Measurements from ENCODE around the gene EYS. TPM values are rescaled to one million over a fixed set of nuclear protein-coding genes. Genes with fewer than 3 reads are reported as not detected.

EYS gene
- polyA plus RNA-seq, 1 of the 3 experiments (the other 2 are of a cell fraction), result 0.05 TPM

DNA sequence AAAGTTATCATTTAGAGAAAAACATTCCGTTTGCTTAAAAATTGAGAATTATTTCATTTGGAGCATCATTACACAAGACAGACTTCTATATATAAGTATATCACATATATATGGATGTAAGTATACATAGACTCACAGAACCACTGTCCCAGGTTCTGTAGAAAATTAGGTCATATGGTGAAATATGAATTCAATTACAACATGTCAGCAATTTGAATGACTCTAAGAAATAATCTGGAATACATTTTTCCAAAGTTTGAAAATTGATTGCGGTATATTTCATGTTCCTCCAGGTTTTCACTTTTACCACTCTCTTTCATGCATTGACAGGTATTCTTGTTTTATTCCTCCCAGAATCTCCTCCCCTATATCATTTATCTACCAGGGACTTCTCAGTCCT lies 1179.1 kb downstream of the EYS start:
- Histone ChIP-seq H4K20me1 (ENCODE audit: insufficient read depth) (no peaks in the 10 kb centered on the region), H3K4me3 (ENCODE audit: low read depth in 2 of 2, low read length in 1 of 2) (no peak overlapping the region), H2AFZ (ENCODE audit: low read depth) (no peak overlapping the region), H3K36me3 (replicated peaks in 1 of 2; ENCODE audit: control insufficient read depth in 1 of 2, insufficient read depth in 2 of 2, low read length in 1 of 2) (no peaks in the 10 kb centered on the region), H3K27me3 (ENCODE audit: insufficient read depth) (no peaks in the 10 kb centered on the region), H3K9me3 (no peaks in the 10 kb centered on the region; the same call in 1 of the 2 replicates), H3F3A (replicated peaks; ENCODE audit: insufficient read depth) (no peaks in the 10 kb centered on the region), H3K9me2 (no peaks in the 10 kb centered on the region), H3K27ac (ENCODE audit: low read depth in 2 of 2, low read length in 1 of 2) (no peak overlapping the region), H3K9ac (no peak overlapping the region), H3K4me1 (ENCODE audit: control insufficient read depth in 1 of 2, insufficient read depth in 2 of 2, low read depth in 1 of 2, low read length in 1 of 2) (no peaks in the 10 kb centered on the region), H3K4me2 (no peak overlapping the region), H3K79me2 (ENCODE audit: insufficient read depth) (no peaks in the 10 kb centered on the region)
- TF ChIP-seq, protein P1, sequence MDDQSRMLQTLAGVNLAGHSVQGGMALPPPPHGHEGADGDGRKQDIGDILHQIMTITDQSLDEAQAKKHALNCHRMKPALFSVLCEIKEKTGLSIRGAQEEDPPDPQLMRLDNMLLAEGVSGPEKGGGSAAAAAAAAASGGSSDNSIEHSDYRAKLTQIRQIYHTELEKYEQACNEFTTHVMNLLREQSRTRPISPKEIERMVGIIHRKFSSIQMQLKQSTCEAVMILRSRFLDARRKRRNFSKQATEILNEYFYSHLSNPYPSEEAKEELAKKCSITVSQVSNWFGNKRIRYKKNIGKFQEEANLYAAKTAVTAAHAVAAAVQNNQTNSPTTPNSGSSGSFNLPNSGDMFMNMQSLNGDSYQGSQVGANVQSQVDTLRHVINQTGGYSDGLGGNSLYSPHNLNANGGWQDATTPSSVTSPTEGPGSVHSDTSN (IDR thresholded peaks at IDR 0.05), result no peak
- TF ChIP-seq, protein P2, sequence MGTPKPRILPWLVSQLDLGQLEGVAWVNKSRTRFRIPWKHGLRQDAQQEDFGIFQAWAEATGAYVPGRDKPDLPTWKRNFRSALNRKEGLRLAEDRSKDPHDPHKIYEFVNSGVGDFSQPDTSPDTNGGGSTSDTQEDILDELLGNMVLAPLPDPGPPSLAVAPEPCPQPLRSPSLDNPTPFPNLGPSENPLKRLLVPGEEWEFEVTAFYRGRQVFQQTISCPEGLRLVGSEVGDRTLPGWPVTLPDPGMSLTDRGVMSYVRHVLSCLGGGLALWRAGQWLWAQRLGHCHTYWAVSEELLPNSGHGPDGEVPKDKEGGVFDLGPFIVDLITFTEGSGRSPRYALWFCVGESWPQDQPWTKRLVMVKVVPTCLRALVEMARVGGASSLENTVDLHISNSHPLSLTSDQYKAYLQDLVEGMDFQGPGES (IDR thresholded peaks at IDR 0.05; ENCODE audit: low read depth, low read length), result no peak
- no peak for TF ChIP-seq SMC3 (IDR thresholded peaks at IDR 0.05; ENCODE audit: low read depth, low read length)
- no peak for TF ChIP-seq GABPA (IDR thresholded peaks at IDR 0.05; ENCODE audit: low read depth)
- no peak for TF ChIP-seq NFIC (IDR thresholded peaks at IDR 0.05; ENCODE audit: borderline replicate concordance)
- TF ChIP-seq RXRA (IDR thresholded peaks at IDR 0.05; ENCODE audit: borderline replicate concordance, low read depth), result no peak
- 87% methylated on average over 2 of the region's 2 CpGs for WGBS (ENCODE audit: low lambda C conversion rate)
- no peak for DNase-seq
- ChIA-PET CTCF (no interaction called here), POLR2A (no interaction called here)

DNA sequence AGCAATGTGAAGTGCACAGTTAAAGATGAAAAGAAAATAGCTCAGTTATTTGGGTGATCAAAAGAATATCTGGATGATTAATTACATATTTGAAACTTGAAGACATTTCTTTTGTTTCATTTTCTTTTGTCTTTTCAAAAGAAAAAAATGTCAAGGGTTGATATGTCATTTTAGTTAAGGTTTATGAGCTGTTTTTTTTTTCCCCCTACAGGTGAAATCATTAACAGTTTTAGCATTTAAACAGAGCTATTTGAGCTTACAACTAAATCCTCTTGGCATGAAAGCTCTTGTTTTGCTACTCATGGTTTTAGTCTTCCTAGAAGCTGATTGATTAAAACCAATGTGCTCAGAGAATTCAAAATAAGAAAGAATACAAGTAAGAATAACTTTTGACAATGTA lies 1184.2 kb downstream of the EYS start:
- CTCF ChIA-PET, result no interaction called here
- no peak for DNase-seq
- H3K79me2 ChIP-seq (ENCODE audit: insufficient read depth), result no peaks in the 10 kb centered on the region
- no peaks in the 10 kb centered on the region for H3K36me3 ChIP-seq (replicated peaks in 1 of 2; ENCODE audit: control insufficient read depth in 1 of 2, insufficient read depth in 2 of 2, low read length in 1 of 2)
- POLR2A ChIA-PET, result no interaction called here
- peaks cover 0 to 4% of the 10 kb centered on the region in 2 experiments; a peak in 2 of 4 replicates for H3K4me1 ChIP-seq (ENCODE audit: control insufficient read depth in 1 of 2, insufficient read depth in 2 of 2, low read depth in 1 of 2, low read length in 1 of 2)
- no peaks in the 10 kb centered on the region for H3K9me3 ChIP-seq
- no peak overlapping the region for H2AFZ ChIP-seq (ENCODE audit: low read depth)
- no peak overlapping the region for H3K4me3 ChIP-seq (ENCODE audit: low read depth in 2 of 2, low read length in 1 of 2)
- H4K20me1 ChIP-seq (ENCODE audit: insufficient read depth), result no peaks in the 10 kb centered on the region
- H3K9me2 ChIP-seq, result no peaks in the 10 kb centered on the region
- H3K4me2 ChIP-seq, result no peak overlapping the region
- no peak for TF ChIP-seq RXRA (IDR thresholded peaks at IDR 0.05; ENCODE audit: borderline replicate concordance, low read depth)
- TF ChIP-seq MEF2A (IDR thresholded peaks at IDR 0.05; ENCODE audit: borderline replicate concordance, low read depth), result no peak
- TF ChIP-seq, protein P3, sequence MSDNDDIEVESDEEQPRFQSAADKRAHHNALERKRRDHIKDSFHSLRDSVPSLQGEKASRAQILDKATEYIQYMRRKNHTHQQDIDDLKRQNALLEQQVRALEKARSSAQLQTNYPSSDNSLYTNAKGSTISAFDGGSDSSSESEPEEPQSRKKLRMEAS (IDR thresholded peaks at IDR 0.05; ENCODE audit: low read depth), result no peak
- no peak for TF ChIP-seq RCOR1 (IDR thresholded peaks at IDR 0.05; ENCODE audit: low read length)
- TF ChIP-seq TEAD4 (IDR thresholded peaks at IDR 0.05; ENCODE audit: borderline replicate concordance, insufficient read depth), result no peak
- no peak for TF ChIP-seq RAD21 (IDR thresholded peaks at IDR 0.05; ENCODE audit: low read length)
- TF ChIP-seq SMC3 (IDR thresholded peaks at IDR 0.05; ENCODE audit: low read depth, low read length), result no peak
- TF ChIP-seq NRF1 (IDR thresholded peaks at IDR 0.05; ENCODE audit: low read depth, low read length), result no peak
- no peak for TF ChIP-seq FOXJ3 (CRISPR knock-in tag; IDR thresholded peaks at IDR 0.05)
- TF ChIP-seq, protein P4, sequence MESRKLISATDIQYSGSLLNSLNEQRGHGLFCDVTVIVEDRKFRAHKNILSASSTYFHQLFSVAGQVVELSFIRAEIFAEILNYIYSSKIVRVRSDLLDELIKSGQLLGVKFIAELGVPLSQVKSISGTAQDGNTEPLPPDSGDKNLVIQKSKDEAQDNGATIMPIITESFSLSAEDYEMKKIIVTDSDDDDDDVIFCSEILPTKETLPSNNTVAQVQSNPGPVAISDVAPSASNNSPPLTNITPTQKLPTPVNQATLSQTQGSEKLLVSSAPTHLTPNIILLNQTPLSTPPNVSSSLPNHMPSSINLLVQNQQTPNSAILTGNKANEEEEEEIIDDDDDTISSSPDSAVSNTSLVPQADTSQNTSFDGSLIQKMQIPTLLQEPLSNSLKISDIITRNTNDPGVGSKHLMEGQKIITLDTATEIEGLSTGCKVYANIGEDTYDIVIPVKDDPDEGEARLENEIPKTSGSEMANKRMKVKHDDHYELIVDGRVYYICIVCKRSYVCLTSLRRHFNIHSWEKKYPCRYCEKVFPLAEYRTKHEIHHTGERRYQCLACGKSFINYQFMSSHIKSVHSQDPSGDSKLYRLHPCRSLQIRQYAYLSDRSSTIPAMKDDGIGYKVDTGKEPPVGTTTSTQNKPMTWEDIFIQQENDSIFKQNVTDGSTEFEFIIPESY (IDR thresholded peaks at IDR 0.05; ENCODE audit: borderline replicate concordance, low read depth), result no peak
- TF ChIP-seq, protein P5, sequence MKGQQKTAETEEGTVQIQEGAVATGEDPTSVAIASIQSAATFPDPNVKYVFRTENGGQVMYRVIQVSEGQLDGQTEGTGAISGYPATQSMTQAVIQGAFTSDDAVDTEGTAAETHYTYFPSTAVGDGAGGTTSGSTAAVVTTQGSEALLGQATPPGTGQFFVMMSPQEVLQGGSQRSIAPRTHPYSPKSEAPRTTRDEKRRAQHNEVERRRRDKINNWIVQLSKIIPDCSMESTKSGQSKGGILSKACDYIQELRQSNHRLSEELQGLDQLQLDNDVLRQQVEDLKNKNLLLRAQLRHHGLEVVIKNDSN (IDR thresholded peaks at IDR 0.05; ENCODE audit: borderline replicate concordance, low read depth), result no peak
- TF ChIP-seq, protein P1 (IDR thresholded peaks at IDR 0.05), result no peak
- TF ChIP-seq POLR2AphosphoS5 (IDR thresholded peaks at IDR 0.05; ENCODE audit: low read depth, low read length), result no peak
- H3K27me3 ChIP-seq (ENCODE audit: insufficient read depth), result no peaks in the 10 kb centered on the region
- peaks cover 3% of the 10 kb centered on the region for H3F3A ChIP-seq (replicated peaks; ENCODE audit: insufficient read depth)
- no peak overlapping the region for H3K9ac ChIP-seq
- no peak overlapping the region for H3K27ac ChIP-seq (ENCODE audit: low read depth in 2 of 2, low read length in 1 of 2)

Measured in SK-N-SH (cell line).